ENCODE measurements around the gene ANKRD33B.
"Not testable (repeated sequence)": the region's sequence is repeated elsewhere in the genome, so short reads cannot be mapped to it uniquely, and the experiment has no call there.

The ANKRD33B gene

GRCh38 chr5:10593531-10594181 lies 29.8 kb downstream of the ANKRD33B start:
- no peak for DNase-seq (ENCODE audit: low read depth in 2 of 2)

- no peak for DNase-seq (ENCODE audit: low read depth in 2 of 2)
Measured at GRCh38 chr5:10594591-10595210, 30.8 kb downstream of the ANKRD33B start.

GRCh38 chr5:10595293-10595671 lies 31.4 kb downstream of the ANKRD33B start:
- DNase-seq (ENCODE audit: low read depth in 2 of 2) = no peak

- DNase-seq (ENCODE audit: low read depth in 2 of 2) = peak; percentile 34 to 37
Measured at GRCh38 chr5:10595672-10596309, 31.9 kb downstream of the ANKRD33B start.

- DNase-seq (ENCODE audit: low read depth in 2 of 2) = no peak
Measured at GRCh38 chr5:10596310-10596703, 32.4 kb downstream of the ANKRD33B start.

GRCh38 chr5:10596886-10597451 lies 33.1 kb downstream of the ANKRD33B start:
- no peak for DNase-seq (ENCODE audit: low read depth in 2 of 2)

DNA sequence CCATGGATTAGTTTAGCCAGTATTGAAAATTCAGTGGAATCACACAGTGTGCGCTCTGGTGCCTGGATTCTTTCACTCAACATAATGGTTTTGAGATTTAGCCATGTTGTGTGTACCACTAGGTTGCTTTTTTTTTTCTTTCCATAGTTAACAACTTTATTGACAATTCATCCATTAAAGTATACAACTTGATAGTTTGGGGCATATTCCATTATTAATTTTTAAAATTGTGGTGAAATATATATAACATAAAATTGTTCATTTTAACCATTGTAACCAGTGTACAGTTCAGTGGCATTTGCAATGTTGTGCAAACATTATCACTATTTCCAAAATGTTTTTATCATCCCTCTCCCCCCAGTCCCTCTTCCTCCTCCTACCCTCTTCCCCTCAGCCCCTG lies 35.2 kb downstream of the ANKRD33B start:
- no peak for DNase-seq (ENCODE audit: low read depth in 2 of 2)

- DNase-seq (ENCODE audit: low read depth in 2 of 2) = no peak
Measured at GRCh38 chr5:10599862-10600284, 36.0 kb downstream of the ANKRD33B start.

- DNase-seq (ENCODE audit: low read depth in 2 of 2) = no peak
Measured at GRCh38 chr5:10600626-10601245, 36.9 kb downstream of the ANKRD33B start.

GRCh38 chr5:10601246-10602030 lies 37.6 kb downstream of the ANKRD33B start:
- DNase-seq (ENCODE audit: low read depth in 2 of 2) = no peak

DNA sequence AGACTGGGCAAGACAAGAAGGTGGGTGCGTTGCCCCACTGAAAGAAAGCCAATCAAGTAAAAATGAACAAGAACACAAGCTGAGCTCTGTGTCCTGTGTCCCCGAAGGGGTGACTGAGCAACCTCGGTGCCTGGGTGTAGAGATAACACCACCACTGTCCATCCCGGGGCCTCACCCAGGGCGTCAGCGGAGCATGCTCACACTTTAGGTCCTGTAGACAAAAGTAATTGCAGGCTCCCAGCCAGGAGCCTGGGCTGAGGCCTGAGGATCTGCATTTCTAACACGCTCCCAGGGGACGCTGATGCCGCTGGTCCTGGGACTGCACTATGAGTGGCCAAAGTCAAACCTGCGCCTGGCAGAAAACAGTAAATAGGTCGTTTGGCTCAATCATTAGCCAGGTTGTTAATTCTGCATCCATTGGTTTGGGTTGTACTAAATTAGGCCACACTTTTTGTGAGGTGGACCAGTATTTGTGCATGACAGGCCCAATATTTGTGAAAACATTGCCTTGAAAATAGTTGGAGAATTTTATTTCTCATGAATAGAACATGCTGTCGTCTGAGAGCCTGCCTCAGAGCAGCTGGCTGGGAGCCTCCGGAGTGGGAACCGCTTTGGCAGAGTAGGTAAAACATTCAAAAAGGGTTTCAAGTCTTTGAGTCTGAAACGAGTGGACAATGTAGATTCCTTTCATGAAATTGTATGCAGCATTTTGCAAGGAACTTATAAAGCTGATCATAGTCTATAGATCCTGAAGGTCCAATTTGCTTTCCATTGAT lies 38.3 kb downstream of the ANKRD33B start:
- no peak for DNase-seq (ENCODE audit: low read depth in 2 of 2)

DNA sequence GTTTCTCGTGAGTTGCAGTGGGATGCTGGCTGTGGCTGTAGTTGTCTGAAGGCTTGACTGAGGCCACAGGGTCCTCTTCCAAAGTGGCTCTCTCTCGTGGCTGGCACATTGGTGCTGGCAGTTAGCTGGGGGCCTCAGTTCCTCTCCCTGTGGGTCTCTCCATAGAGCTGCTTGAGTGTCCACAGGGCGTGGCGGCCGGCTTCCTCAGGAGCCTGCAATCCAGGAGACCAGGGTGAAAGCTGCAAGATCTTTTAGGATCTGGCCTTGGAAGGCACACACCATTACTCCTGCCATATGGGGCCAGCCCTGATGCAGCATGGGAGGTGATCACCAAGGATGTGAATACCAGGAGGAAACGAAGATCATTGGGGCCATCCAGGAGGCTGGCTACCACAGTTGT lies 41.1 kb downstream of the ANKRD33B start:
- no peak for DNase-seq (ENCODE audit: low read depth in 2 of 2)

- DNase-seq (ENCODE audit: low read depth in 2 of 2) = not testable (repeated sequence)
Measured at GRCh38 chr5:10606632-10607022, 42.8 kb downstream of the ANKRD33B start.

- no peak for DNase-seq (ENCODE audit: low read depth in 2 of 2)
Measured at GRCh38 chr5:10607023-10607665, 43.3 kb downstream of the ANKRD33B start.

DNA sequence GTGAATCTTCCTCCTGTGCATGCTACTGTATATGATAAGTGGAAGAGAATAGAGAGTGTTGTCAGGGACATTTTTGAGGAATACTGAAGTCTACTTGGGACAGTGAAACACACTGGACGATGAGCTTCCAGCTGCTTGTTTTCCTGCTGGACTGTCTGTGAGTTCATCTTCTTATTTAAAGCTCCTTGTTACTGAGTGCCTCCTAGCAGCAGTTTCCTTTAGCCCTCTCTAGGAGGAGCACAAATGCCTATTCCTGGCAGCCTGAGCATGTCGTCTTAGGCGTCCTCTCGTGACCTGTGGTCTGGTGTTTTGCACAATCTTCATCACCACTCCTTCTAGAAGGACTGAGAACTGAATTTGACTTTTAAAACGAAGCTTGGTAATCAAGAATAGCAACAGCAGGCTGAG lies 43.8 kb downstream of the ANKRD33B start:
- DNase-seq (ENCODE audit: low read depth in 2 of 2) = no peak

GRCh38 chr5:10608081-10608480 lies 44.2 kb downstream of the ANKRD33B start:
- DNase-seq (ENCODE audit: low read depth in 2 of 2) = not testable (repeated sequence)

- no peak for DNase-seq (ENCODE audit: low read depth in 2 of 2)
Measured at GRCh38 chr5:10610058-10610457, 46.2 kb downstream of the ANKRD33B start.

- DNase-seq (ENCODE audit: low read depth in 2 of 2) = no peak
Measured at GRCh38 chr5:10611290-10611689, 47.4 kb downstream of the ANKRD33B start.

DNA sequence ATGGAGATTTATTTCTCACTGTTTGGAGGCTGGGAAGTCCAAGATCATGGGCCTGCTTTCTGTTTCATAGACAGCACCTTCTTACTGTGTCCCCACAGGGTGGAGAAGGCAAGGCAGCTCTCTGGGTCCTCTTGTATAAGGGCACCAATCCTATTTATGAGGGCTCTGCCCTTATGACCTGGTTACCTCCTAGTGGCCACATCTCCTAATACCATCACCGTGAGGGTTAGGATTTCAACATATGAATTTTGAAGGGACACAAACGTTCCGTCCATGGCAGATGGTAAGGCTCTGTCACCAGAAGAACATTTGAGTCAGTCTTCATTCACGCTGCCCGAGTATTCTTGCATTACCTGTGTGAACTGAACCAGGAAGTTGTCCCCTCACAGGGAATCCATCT lies 48.4 kb downstream of the ANKRD33B start:
- DNase-seq (ENCODE audit: low read depth in 2 of 2) = no peak

DNA sequence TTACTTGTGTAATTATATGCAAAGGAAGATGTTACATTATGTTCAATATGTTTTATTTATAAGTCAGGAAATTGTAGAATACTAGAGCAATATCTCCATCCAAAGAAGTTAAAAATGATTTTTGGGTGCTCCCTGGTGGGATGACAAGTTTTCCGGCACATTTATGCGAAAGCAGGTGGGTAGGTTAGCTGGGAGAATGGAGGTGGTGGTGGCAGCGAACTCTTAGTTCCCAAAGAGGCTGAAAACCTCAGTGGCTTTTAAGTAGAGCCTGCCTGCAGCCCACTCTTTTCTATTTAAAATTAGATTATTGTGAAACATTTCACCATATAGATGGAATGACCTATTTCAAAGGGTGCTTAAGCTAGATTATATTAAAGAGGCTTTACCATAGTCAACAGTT lies 51.8 kb downstream of the ANKRD33B start:
- no peak for DNase-seq (ENCODE audit: low read depth in 2 of 2)
